PC-3 (cell line): ENCODE measurements around the gene PCDHA6. TPM values are rescaled to one million over a fixed set of nuclear protein-coding genes. Genes with fewer than 3 reads are reported as not detected.
A peak's percentile ranks its signal among the peaks of the same experiment; 100 is the strongest.
"Not testable (repeated sequence)": the region's sequence is repeated elsewhere in the genome, so short reads cannot be mapped to it uniquely, and the experiment has no call there.

Source experiments
- ATAC-seq: fragments of 200-7000 bp; cut with Tn5 transposase; 2 replicates; pipeline ENCODE4 v1.9.1; 2020; ENCODE audit warnings: mild to moderate bottlenecking, moderate library complexity
- BruUV-seq: library from RNA; stranded (reverse); fragments of 400-500 nt; replicated peaks from 2 replicates; lab custom pipeline; 2021; lab: Mats Ljungman, UMichigan
- CTCF ChIA-PET: fragments of 300-600 bp; sonication (Branson Sonifier 250); formaldehyde crosslinking; loops from one replicate; lab custom pipeline; 2022; ENCODE audit warnings: antibody characterized with exemption; lab: Charles Lee
- POLR2A ChIA-PET: fragments of 300-600 bp; sonication (Branson Sonifier 250); formaldehyde crosslinking; loops from one replicate; lab custom pipeline; 2022; ENCODE audit warnings: antibody characterized with exemption; ENCODE audit not compliant: unreplicated experiment; lab: Charles Lee
- DNase-seq: peaks from one replicate; pipeline ENCODE4 v3.0.0-alpha.2; 2015
- H2AFZ ChIP-seq: fragments of 300-600 bp; sonication (generic); 2 replicates; pipeline ENCODE4 v1.6.0; 2016; ENCODE audit warnings: antibody characterized with exemption, low read length
- H3F3A ChIP-seq: fragments of 300-600 bp; sonication (generic); one replicate; pipeline ENCODE4 v1.6.0; 2017; ENCODE audit warnings: antibody characterized with exemption, low read length, control low read depth, mild to moderate bottlenecking; ENCODE audit not compliant: unreplicated experiment
- H3K27ac ChIP-seq: fragments of 300-600 bp; sonication (generic); 2 replicates; pipeline ENCODE4 v1.5.1; 2016; ENCODE audit warnings: mild to moderate bottlenecking, low read length
- H3K27me3 ChIP-seq: fragments of 300-600 bp; sonication (generic); 2 replicates; pipeline ENCODE4 v1.6.1; 2016; ENCODE audit warnings: low read length, mixed read lengths
- H3K36me3 ChIP-seq: fragments of 300-600 bp; sonication (generic); 2 replicates; pipeline ENCODE4 v1.6.1; 2016; ENCODE audit warnings: low read depth, mixed run types, low read length, mixed read lengths
- H3K4me1 ChIP-seq: fragments of 300-600 bp; sonication (generic); 2 replicates; pipeline ENCODE4 v1.5.1; 2016; ENCODE audit warnings: low read length; ENCODE audit not compliant: insufficient read depth
- H3K4me2 ChIP-seq: fragments of 300-600 bp; sonication (generic); 2 replicates; pipeline ENCODE4 v1.6.0; 2016; ENCODE audit warnings: low read length
- H3K4me3 ChIP-seq: fragments of 300-600 bp; sonication (generic); 2 replicates; pipeline ENCODE4 v1.5.1; 2016; ENCODE audit warnings: mild to moderate bottlenecking, low read length, mixed read lengths
- H3K79me2 ChIP-seq: fragments of 300-600 bp; sonication (generic); 2 replicates; pipeline ENCODE4 v1.6.1; 2017; ENCODE audit warnings: low read length, mixed read lengths
- H3K9ac ChIP-seq: fragments of 300-600 bp; sonication (generic); 2 replicates; pipeline ENCODE4 v1.6.0; 2016; ENCODE audit warnings: mild to moderate bottlenecking, low read length
- H3K9me2 ChIP-seq: fragments of 300-600 bp; sonication (generic); replicated peaks from 2 replicates; pipeline ENCODE4 v1.6.1; 2016; ENCODE audit warnings: mixed run types, low read length, mixed read lengths
- H3K9me3 ChIP-seq: fragments of 300-600 bp; sonication (generic); 2 replicates; pipeline ENCODE4 v1.6.1; 2016; ENCODE audit warnings: low read length, mixed read lengths
- H4K20me1 ChIP-seq: fragments of 300-600 bp; sonication (generic); 2 replicates; pipeline ENCODE4 v1.6.1; 2016; ENCODE audit warnings: low read length, mixed read lengths
- CTCF ChIP-seq: fragments of 300-600 bp; sonication (generic); conservative IDR thresholded peaks from 2 replicates; pipeline ENCODE4 v1.5.1; 2017; ENCODE audit warnings: antibody characterized with exemption, low read depth, mild to moderate bottlenecking, low read length
- EZH2 ChIP-seq: fragments of 300-600 bp; sonication (generic); IDR thresholded peaks from one replicate; pipeline ENCODE4 v1.6.1; 2017; ENCODE audit warnings: antibody characterized with exemption, mild to moderate bottlenecking, low read length; ENCODE audit not compliant: unreplicated experiment
- EZH2phosphoT487 ChIP-seq: fragments of 300-600 bp; sonication (generic); IDR thresholded peaks from 2 replicates; pipeline ENCODE4 v1.6.1; 2018; ENCODE audit warnings: mild to moderate bottlenecking, antibody characterized with exemption, low read length, borderline replicate concordance
- intact Hi-C: fragments of 100-400 bp; cut with micrococcal nuclease; formaldehyde crosslinking; loops from 2 replicates; pipeline ENCODE4 v1.9.0; 2023
- total RNA-seq: library from RNA; depleted of rRNA; stranded (reverse); fragments of >200 nt; gene quantifications from 2 replicates; pipeline ENCODE4 v1.2.3, GENCODE V29; 2014

PCDHA6 gene
- total RNA-seq, 1 experiment from 2014 or later, result 0.22 TPM

- H3K27me3 ChIP-seq, result no peaks in the 10 kb centered on the region
- no peaks in the 10 kb centered on the region for H3K9me3 ChIP-seq
- POLR2A ChIA-PET, result interaction anchor here (0.6 to 0.7 kb wide), 2 partner anchors 157 to 556 kb away, joined by 3 to 7 read pairs; no protein-coding TSS in a partner anchor
- H3K4me2 ChIP-seq, result peak within 1 kb of the TSS; percentile 91
- DNase-seq (peak; percentile 73), ATAC-seq (peak; percentile 92)
- no peak within 1 kb of the TSS for H3K27ac ChIP-seq
- peak within 1 kb of the TSS; percentile 93 for H2AFZ ChIP-seq
- H3K4me3 ChIP-seq, result peak within 1 kb of the TSS; percentile 74
- TF ChIP-seq EZH2 (no peak), CTCF (peak; percentile 69)
- no peaks in the 10 kb centered on the region for H3F3A ChIP-seq
- CTCF ChIA-PET, result interaction anchor here (0.5 to 1.5 kb wide), 13 partner anchors 20 to 1798 kb away, joined by 3 to 34 read pairs (median 4); partner anchors contain the start of genes PCDHA5 and PCDHB1
- no peaks in the 10 kb centered on the region for H3K9me2 ChIP-seq
- H3K4me1 ChIP-seq, result no peaks in the 10 kb centered on the region
- H4K20me1 ChIP-seq, result no peaks in the 10 kb centered on the region
- intact Hi-C loops, result loop anchor here (1.0 to 10.0 kb wide), 5 partner anchors 34 to 724 kb away; partner anchors contain the start of genes PCDHA12, PCDHA13 and PCDHA4
- peak within 1 kb of the TSS; percentile 44; the same call in 1 of the 2 replicates for H3K9ac ChIP-seq
- no peaks in the 10 kb centered on the region for H3K79me2 ChIP-seq
- no TSS peak for BruUV-seq
- H3K36me3 ChIP-seq, result no peaks in the 10 kb centered on the region
Observed at GRCh38 chr5:140840978-140841962, 13.5 kb downstream of the PCDHA6 start, which contains the start of gene PCDHA8. Gene PCDHA8 (plus strand): TSS chr5:140841187. CDS start chr5:140841322, 135 bp downstream.

- H4K20me1 ChIP-seq, result no peaks in the 10 kb centered on the region
- H3K9me2 ChIP-seq, result no peaks in the 10 kb centered on the region
- DNase-seq, result no peak
- no peak overlapping the region for H3K9ac ChIP-seq
- ChIA-PET POLR2A (no interaction called here), CTCF (no interaction called here)
- intact Hi-C loops, result loop anchor here (10.0 kb wide), 1 partner anchor 722 kb away; no protein-coding TSS in a partner anchor
- no peaks in the 10 kb centered on the region for H3F3A ChIP-seq
- no peak for ATAC-seq
- no peaks in the 10 kb centered on the region for H3K9me3 ChIP-seq
- H3K79me2 ChIP-seq, result no peaks in the 10 kb centered on the region
- H3K27ac ChIP-seq, result no peak overlapping the region
- no TSS peak for BruUV-seq
- H3K4me3 ChIP-seq, result no peak overlapping the region
- no peak overlapping the region for H3K4me2 ChIP-seq
- no peaks in the 10 kb centered on the region for H3K27me3 ChIP-seq
- H3K4me1 ChIP-seq, result no peaks in the 10 kb centered on the region
- no peaks in the 10 kb centered on the region for H3K36me3 ChIP-seq
- no peak overlapping the region for H2AFZ ChIP-seq
- TF ChIP-seq EZH2 (no peak), CTCF (no peak), EZH2phosphoT487 (no peak)
Observed at GRCh38 chr5:140842798-140843733, 15.3 kb downstream of the PCDHA6 start.

GRCh38 chr5:140848139-140849102 is 20.7 kb downstream of the PCDHA6 start, which contains the start of gene PCDHA9:
Gene PCDHA9 (plus strand): TSS chr5:140848382. CDS start chr5:140848496, 114 bp downstream.
- not testable (repeated sequence) for ATAC-seq
- intact Hi-C loops, result loop anchor here (10.0 kb wide), 1 partner anchor 716 kb away; no protein-coding TSS in a partner anchor

More at GRCh38 chr5:140848139-140849102, 20.7 kb downstream of the PCDHA6 start, which contains the start of gene PCDHA9:
- H3K9ac ChIP-seq, POLR2A ChIA-PET, H3K27ac ChIP-seq, H3K9me2 ChIP-seq, H3K4me1 ChIP-seq, H3K9me3 ChIP-seq, H3K4me3 ChIP-seq, CTCF ChIA-PET, BruUV-seq, H3K79me2 ChIP-seq, DNase-seq, H3K4me2 ChIP-seq, H2AFZ ChIP-seq, H4K20me1 ChIP-seq, H3K27me3 ChIP-seq, H3F3A ChIP-seq, H3K36me3 ChIP-seq: not testable (repeated sequence)
